Memory B cell (primary cell): Measurements from ENCODE around the gene C12orf43.

Source experiments
- ATAC-seq: fragments of 150-1000 bp; cut with Tn5 transposase; 2 replicates; pipeline ENCODE4 v1.10.0; 2021; ENCODE audit warnings: low read depth, mild to moderate bottlenecking, moderate library complexity
- DNase-seq, 2 donors: peaks; one replicate each; pipeline ENCODE4 v3.0.0; 2022; ENCODE audit warnings: low spot score in 2 of 2
- H3K27ac Mint-ChIP-seq: one replicate; pipeline ENCODE4 v1.8.0; 2022; ENCODE audit warnings: mild to moderate bottlenecking, moderate library complexity, mixed read lengths
- H3K27me3 Mint-ChIP-seq: one replicate; pipeline ENCODE4 v1.8.0; 2022; ENCODE audit warnings: mixed read lengths
- H3K36me3 Mint-ChIP-seq: one replicate; pipeline ENCODE4 v1.8.0; 2022; ENCODE audit warnings: mild to moderate bottlenecking, mixed read lengths
- H3K4me1 Mint-ChIP-seq: one replicate; pipeline ENCODE4 v1.8.0; 2022; ENCODE audit warnings: mixed read lengths
- H3K4me3 Mint-ChIP-seq: one replicate; pipeline ENCODE4 v1.8.0; 2022; ENCODE audit warnings: mild to moderate bottlenecking, moderate library complexity, mixed read lengths
- H3K9me3 Mint-ChIP-seq: one replicate; pipeline ENCODE4 v1.8.0; 2022; ENCODE audit warnings: mixed read lengths

C12orf43 gene

DNA sequence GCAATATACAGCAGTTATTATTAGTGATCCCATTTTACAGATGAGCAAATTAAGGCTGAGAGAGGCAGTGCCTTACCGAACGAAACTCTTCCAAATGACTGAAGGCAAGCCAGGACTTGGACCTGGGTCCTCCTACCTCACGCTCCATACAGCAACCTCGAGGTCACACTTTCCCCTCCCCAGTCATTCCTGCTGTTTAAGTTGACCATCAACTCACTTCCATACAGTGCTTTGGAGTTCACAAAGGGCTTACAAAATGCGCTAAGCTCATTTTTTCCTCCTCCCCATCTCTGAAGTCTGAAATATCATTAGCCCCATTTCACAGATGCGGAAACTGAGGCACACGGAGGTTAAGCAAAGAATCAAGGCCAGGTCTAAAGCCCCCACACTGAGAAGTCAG, 33.6 kb downstream of the C12orf43 start:
- peaks cover 11% of the 10 kb centered on the region for H3K27me3 Mint-ChIP-seq
- DNase-seq (no peak), ATAC-seq (no peak)
- no peaks in the 10 kb centered on the region for H3K36me3 Mint-ChIP-seq
- H3K27ac Mint-ChIP-seq, result no peak overlapping the region
- H3K4me1 Mint-ChIP-seq, result peaks cover 3% of the 10 kb centered on the region
- no peaks in the 10 kb centered on the region for H3K9me3 Mint-ChIP-seq
- H3K4me3 Mint-ChIP-seq, result no peak overlapping the region

DNA sequence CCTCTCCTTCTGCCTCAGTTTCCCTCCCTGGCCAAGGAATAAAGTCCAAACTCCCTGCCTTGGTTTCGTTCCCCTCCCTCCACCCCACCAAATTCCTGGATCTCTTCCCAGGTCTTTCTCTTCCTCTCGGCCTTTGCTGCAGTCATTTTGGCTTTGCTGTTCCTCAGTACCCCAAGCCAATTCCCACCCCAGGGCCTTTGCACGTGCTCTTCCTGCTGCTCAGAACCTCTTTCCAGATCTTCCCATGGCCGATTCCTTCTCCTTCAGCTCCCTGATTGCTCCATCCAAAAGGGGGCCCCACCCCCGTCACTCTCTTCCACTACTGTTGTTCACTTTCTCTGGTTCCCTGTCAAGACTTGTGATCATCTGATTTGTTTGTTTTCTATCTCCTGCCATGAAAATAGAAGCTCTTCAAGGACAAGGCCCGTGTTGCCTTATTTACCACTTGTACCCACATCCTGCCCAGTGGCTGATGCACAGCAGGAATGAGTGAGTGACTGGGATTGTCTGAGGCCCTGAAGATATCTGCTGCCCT, 34.8 kb downstream of the C12orf43 start:
- Mint-ChIP-seq H3K36me3 (no peaks in the 10 kb centered on the region), H3K4me3 (no peak overlapping the region), H3K27me3 (peaks cover 11% of the 10 kb centered on the region), H3K4me1 (peaks cover 3% of the 10 kb centered on the region), H3K27ac (no peak overlapping the region), H3K9me3 (no peaks in the 10 kb centered on the region)
- ATAC-seq (no peak), DNase-seq (no peak)

DNA sequence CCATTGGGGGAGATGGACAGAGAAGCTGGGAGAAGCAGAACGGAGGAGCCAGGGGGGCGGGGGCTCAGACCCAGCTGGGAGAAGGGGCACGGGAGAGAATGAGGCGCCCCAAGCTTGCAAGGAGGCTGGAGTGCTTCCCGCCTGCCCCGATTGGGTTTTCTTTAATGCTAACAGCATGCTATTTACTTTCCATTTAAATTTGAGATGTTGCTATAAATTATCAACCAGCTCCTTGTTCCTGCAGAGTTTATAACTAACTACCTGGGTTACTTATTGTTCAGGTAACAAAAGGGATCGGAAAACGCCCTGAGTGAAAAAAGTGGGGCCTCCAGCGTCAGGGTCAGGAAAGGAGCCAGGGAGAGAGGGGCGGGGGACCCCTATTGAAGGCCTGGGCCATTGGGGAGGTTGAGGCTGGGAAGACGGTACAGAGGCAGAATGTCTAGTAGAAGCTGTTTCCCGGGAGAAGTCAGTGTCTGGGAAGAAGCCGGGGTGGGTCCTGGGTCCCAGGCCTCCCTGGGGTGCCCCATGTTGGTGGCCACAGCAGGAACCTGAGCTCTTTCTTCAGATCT, 35.4 kb downstream of the C12orf43 start:
- Mint-ChIP-seq H3K4me1 (peaks cover 3% of the 10 kb centered on the region), H3K4me3 (no peak overlapping the region), H3K27me3 (peaks cover 9% of the 10 kb centered on the region), H3K27ac (no peak overlapping the region), H3K36me3 (no peaks in the 10 kb centered on the region), H3K9me3 (no peaks in the 10 kb centered on the region)
- no peak for ATAC-seq
- DNase-seq, result no peak

DNA sequence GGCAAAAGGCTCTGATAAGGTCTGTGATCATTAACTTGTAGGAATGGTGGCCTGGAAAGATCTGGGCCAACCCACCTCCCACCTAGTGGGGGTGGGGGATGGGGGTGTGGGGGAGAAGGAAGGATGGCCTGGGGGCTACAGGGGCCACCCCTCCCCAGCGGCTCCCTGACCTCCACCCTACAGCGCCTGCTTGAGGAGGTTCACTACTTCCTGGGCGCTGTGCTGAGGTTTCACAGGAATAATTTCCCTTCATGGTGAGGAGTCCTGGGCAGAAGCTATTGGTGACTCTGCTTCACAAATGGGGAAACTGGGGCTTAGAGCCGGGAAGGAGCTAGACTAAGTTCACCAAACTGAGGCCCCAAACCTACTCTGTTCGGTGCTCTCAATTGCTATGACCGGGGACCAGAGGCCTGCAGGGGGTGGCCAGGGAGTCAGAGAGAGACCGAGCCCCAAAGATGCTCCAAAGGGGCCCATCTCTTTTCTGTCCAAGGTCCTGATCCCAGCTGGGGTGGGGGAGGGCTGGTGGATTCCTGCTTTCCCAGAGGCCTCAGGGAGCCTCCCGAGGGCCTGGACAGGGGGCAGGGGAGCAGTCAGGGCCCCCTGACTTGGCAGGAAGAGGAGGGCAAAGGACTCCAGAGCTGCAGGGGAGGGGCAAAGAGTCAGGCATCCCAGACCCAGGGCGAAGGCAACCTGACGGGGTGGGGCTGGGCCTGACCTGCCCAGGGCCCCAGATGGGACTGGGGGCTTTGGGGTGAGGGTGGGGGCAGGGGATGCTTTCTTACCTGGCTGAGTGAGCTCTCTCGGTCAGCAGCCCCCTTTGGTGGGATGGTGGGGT, 36.2 kb downstream of the C12orf43 start:
- ATAC-seq (no peak), DNase-seq (no peak)
- H3K36me3 Mint-ChIP-seq, result no peaks in the 10 kb centered on the region
- peaks cover 9% of the 10 kb centered on the region for H3K27me3 Mint-ChIP-seq
- no peak overlapping the region for H3K4me3 Mint-ChIP-seq
- H3K27ac Mint-ChIP-seq, result no peak overlapping the region
- H3K4me1 Mint-ChIP-seq, result peaks cover 3% of the 10 kb centered on the region
- H3K9me3 Mint-ChIP-seq, result no peaks in the 10 kb centered on the region

DNA sequence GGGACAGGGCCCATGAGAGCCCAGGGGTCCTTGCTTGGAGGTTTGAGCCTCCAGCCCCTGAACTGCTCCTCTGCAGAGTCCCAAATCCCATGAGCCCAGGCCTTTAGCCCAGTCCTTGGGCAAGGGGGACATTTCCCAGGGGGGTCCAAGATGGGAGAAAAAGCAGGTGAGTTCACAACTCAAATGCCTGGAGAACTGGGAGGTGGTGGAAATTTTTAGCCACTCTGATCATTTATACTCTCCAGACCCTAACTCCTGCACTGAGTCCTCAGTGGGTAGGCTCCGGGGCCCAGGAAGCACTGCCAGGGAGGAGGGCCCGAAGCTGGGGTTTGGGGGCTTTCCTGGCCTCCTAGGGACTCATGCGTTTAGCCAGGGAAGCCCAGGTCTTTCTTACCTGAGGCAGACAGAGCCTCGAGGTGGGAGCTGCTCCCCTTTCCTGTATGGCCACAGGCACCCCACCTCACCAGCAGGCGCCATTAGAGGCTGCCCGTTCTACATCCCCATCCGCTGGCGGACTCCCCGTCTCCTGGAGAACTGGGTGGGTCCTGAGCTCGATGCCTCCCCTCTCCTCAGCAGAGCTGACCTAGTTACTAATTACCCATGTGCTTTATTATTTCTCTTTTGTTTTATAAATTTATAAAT, 36.9 kb downstream of the C12orf43 start:
- H3K4me1 Mint-ChIP-seq, result peaks cover 2% of the 10 kb centered on the region
- H3K27ac Mint-ChIP-seq, result no peak overlapping the region
- no peak overlapping the region for H3K4me3 Mint-ChIP-seq
- ATAC-seq (no peak), DNase-seq (no peak)
- peaks cover 7% of the 10 kb centered on the region for H3K27me3 Mint-ChIP-seq
- H3K9me3 Mint-ChIP-seq, result no peaks in the 10 kb centered on the region
- no peaks in the 10 kb centered on the region for H3K36me3 Mint-ChIP-seq

DNA sequence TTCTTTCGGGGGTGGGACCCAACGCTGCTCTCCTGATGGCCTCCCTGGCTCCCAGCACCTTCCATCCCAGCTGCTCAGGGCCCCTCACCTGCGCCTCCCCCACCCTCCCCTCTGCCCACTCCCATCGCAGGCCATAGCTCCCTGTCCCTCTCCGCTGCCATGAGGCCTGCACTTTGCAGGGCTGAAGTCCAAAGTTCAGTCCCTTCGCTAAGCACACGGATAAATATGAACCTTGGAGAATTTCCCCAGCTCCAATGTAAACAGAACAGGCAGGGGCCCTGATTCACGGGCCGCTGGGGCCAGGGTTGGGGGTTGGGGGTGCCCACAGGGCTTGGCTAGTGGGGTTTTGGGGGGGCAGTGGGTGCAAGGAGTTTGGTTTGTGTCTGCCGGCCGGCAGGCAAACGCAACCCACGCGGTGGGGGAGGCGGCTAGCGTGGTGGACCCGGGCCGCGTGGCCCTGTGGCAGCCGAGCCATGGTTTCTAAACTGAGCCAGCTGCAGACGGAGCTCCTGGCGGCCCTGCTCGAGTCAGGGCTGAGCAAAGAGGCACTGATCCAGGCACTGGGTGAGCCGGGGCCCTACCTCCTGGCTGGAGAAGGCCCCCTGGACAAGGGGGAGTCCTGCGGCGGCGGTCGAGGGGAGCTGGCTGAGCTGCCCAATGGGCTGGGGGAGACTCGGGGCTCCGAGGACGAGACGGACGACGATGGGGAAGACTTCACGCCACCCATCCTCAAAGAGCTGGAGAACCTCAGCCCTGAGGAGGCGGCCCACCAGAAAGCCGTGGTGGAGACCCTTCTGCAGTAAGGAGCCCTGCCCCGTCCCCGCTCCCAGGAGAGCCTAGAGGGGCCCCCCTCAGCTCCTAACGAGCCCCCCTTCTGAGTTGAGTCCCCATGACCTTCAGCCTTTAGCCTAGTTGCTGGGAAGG, 37.7 kb downstream of the C12orf43 start, which contains the start of gene HNF1A:
Gene HNF1A (plus strand): TSS at position 248 of the 924 bp plus-strand sequence. CDS start 226 bp downstream, at position 474.
- H3K27me3 Mint-ChIP-seq, result peaks cover 5% of the 10 kb centered on the region
- no peak within 1 kb of the TSS for H3K4me3 Mint-ChIP-seq
- no peaks in the 10 kb centered on the region for H3K4me1 Mint-ChIP-seq
- no peak within 1 kb of the TSS for H3K27ac Mint-ChIP-seq
- H3K36me3 Mint-ChIP-seq, result no peaks in the 10 kb centered on the region
- H3K9me3 Mint-ChIP-seq, result no peaks in the 10 kb centered on the region
- no peak for ATAC-seq
- DNase-seq, result no peak

DNA sequence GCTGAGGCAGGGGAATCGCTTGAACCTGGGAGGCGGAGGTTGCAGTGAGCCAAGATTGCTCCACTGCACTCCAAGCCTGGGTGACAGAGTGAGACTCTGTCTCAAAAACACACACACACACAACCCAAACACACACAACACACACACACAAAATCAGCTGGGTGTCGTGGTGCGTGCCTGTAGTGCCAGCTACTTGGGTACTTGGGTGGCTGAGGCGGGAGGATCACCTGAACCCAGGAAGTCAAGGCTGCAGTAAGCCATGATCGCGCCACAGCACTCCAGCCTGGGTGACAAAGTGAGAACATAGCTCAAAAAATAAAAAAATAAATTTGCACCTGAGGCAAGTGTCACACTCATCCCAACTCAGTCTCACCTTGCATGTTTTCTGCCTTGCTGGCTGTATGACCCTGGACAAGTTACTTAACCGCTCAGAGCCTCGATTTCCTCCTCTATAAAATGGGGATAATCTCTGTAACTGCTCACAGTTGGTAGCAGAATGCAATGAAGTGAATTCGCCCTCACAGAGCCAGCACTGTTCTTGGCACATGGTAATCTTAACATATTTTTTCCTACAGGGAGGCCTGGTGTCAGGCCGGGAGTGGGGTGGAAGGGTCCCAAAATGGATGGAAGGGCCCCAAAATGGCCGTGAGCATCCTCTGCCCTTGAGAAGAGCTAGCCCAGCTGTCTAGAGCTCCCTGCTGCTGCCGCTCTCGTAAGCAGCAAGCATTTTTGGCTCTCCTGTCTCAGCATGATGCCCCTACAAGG, 38.6 kb downstream of the C12orf43 start:
- DNase-seq, result no peak
- Mint-ChIP-seq H3K4me3 (no peak overlapping the region), H3K4me1 (no peaks in the 10 kb centered on the region), H3K27ac (no peak overlapping the region), H3K27me3 (peaks cover 4% of the 10 kb centered on the region), H3K36me3 (no peaks in the 10 kb centered on the region), H3K9me3 (no peaks in the 10 kb centered on the region)
- no peak for ATAC-seq

DNA sequence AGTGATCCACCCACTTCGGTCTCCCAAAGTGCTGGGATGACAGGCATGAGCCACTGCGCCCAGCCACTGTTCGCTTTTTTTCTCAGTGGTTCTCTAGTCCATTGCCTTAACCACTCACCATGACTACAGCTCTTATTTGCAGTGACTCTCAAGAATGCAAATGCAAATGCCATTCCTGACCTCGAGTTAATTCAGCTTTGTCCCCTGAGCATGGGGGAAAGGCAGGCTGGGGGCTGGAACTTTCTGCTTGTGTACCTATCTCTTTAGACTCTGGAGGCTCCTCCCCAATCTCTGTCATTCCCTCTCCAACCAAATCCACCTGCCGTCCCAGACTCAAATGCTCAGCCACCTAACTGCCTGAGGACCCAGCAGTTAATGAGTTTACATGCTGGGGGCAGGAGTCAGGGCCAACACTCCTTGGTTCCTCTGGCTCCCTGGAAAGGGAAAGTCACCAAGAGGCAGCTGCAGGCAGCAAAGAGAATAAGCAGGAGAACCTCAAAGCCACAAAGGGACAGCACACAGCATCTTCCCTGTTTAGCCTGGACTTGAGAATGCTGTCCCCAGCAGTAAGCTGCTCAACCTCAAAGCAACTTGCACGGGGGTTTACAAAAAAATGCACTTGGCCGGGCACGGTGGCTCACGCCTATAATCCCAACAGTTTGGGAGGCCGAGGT, 43.3 kb downstream of the C12orf43 start:
- H3K9me3 Mint-ChIP-seq, result no peaks in the 10 kb centered on the region

DNA sequence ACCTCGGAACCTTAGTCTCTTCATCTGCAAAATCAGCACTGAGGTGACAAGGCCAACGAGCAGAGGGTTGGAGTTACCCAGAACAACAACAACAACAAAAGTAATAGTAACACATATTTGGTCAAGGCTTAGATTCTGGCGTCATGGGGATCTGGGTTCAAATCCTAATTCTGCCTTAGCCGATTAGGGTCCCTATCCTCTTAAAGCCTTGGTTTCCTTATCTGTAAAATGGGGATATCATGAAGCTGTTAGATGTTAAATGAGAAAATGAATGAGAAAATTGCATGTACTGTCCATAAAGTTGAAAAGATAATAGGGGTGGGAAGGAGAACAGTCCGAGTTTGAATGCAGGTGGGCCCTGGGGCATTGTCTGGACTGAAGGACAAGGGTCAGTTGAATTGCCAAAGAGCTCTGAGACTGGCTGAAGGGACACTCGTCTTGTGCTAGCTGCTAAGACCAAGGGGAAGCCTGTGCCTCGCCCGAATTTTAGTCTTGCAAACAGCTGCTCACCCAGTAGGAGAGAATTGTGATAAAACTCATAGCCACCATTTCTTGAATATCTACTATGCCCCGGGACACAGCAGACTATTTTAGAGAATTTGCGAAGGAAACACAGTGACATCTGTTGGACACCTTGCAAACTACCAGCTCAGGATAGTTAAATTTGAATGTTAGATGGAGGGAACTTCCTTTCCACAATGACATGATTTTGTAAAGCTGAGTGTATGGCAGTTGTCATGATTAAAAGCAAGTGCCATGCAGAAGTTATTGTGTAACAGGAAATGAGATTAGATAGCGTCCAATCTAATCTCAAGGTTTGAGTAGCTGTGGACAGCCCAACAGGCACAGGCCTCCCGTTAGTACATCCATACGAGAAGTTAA, 44.7 kb downstream of the C12orf43 start:
- Mint-ChIP-seq H3K27ac (no peak overlapping the region), H3K4me3 (no peak overlapping the region), H3K36me3 (no peaks in the 10 kb centered on the region), H3K9me3 (no peaks in the 10 kb centered on the region), H3K27me3 (peaks cover 3% of the 10 kb centered on the region), H3K4me1 (peaks cover 7% of the 10 kb centered on the region)
- peak; percentile 22 to 59 for DNase-seq
- ATAC-seq, result peak; percentile 96

More for the DNA sequence above, 43.3 kb downstream of the C12orf43 start:
- H3K4me3 Mint-ChIP-seq, result no peak overlapping the region
- peaks cover 3% of the 10 kb centered on the region for H3K27me3 Mint-ChIP-seq
- H3K4me1 Mint-ChIP-seq, result peaks cover 7% of the 10 kb centered on the region
- no peak for DNase-seq
- no peak for ATAC-seq
- H3K36me3 Mint-ChIP-seq, result no peaks in the 10 kb centered on the region
- no peak overlapping the region for H3K27ac Mint-ChIP-seq

DNA sequence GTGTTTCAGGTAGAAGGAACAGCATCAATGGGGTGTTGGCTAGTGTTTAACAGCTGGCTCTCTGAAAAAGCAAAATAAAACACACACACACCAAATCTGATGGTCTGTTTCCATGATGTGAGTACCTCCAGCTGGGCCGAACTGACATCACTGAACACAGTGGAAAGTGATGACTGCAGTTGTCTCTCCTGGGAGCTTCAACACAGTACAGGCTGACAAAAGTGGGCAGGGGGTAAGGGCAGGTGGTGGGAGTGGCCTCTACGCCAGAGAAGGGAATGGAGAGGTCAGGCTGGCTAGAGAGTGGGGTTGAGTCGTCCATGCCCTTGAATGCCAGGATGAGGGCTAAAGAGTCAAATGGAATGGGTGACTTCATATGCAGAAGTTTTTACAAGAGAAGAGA, 46.0 kb downstream of the C12orf43 start:
- Mint-ChIP-seq H3K27ac (no peak overlapping the region), H3K36me3 (no peaks in the 10 kb centered on the region)

DNA sequence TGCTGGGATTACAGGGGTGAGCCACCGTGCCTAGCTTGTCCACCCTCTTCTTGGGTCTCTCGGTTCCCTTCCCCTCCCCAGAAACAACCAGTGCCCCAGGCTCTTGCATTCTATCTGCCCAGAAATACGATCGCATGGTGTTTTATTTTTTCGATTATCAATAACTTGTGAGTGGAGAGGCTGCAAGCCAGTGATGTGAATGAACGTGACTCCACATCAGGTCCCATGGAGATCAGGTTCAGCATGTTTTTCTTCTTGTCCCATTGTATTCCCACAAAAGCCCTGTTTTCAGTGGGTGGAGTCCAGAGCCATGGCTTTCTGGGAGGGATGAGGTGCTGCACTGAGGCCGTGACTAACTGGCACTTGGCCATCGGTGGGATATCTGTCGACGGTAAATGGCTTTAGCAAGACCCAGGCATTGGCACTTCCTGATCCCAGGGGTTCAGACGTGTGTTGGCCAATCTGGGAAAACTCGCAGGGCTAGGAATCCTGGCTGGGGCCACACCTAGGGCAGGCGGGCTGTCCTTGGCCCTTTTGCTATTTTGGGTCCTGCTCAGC, 50.7 kb downstream of the C12orf43 start:
- H3K27ac Mint-ChIP-seq, result no peak overlapping the region
- H3K27me3 Mint-ChIP-seq, result peaks cover 7% of the 10 kb centered on the region

More for the DNA sequence above, 46.0 kb downstream of the C12orf43 start:
- DNase-seq (no peak), ATAC-seq (no peak)
- peaks cover 7% of the 10 kb centered on the region for H3K4me1 Mint-ChIP-seq
- H3K9me3 Mint-ChIP-seq, result no peaks in the 10 kb centered on the region
- no peak overlapping the region for H3K4me3 Mint-ChIP-seq
- peaks cover 6% of the 10 kb centered on the region for H3K27me3 Mint-ChIP-seq

More for the DNA sequence above, 50.7 kb downstream of the C12orf43 start:
- no peaks in the 10 kb centered on the region for H3K36me3 Mint-ChIP-seq
- ATAC-seq (no peak), DNase-seq (no peak)
- no peaks in the 10 kb centered on the region for H3K9me3 Mint-ChIP-seq
- no peaks in the 10 kb centered on the region for H3K4me1 Mint-ChIP-seq
- H3K4me3 Mint-ChIP-seq, result no peak overlapping the region
